Activated CD8-positive, alpha-beta T cell treated with anti-CD3 and anti-CD28 coated beads for 36 hours (primary cell): Measurements from ENCODE around the gene SH3D21. TPM values are rescaled to one million over a fixed set of nuclear protein-coding genes. Genes with fewer than 3 reads are reported as not detected.

ENCODE experiments used
- ATAC-seq: fragments of 200-7000 bp; cut with Tn5 transposase; one replicate; pipeline ENCODE4 v1.10.0; 2021; ENCODE audit warnings: mild to moderate bottlenecking, moderate library complexity
- CTCF ChIA-PET: fragments of 350-600 bp; sonication (Branson Sonifier 250); formaldehyde crosslinking; loops from one replicate; lab custom pipeline; 2021; ENCODE audit warnings: antibody characterized with exemption; lab: Charles Lee
- POLR2A ChIA-PET: fragments of 350-600 bp; sonication (Branson Sonifier 250); formaldehyde crosslinking; loops from one replicate; lab custom pipeline; 2021; ENCODE audit warnings: antibody characterized with exemption; lab: Charles Lee
- DNase-seq: peaks from one replicate; pipeline ENCODE4 v3.0.0-alpha.2; 2020
- H3K27ac Mint-ChIP-seq: one replicate; pipeline ENCODE4 v1.8.0; 2021; ENCODE audit warnings: mild to moderate bottlenecking, mixed read lengths
- H3K27me3 Mint-ChIP-seq: one replicate; pipeline ENCODE4 v1.8.0; 2021; ENCODE audit warnings: mixed read lengths
- H3K36me3 Mint-ChIP-seq: one replicate; pipeline ENCODE4 v1.8.0; 2021; ENCODE audit warnings: low read depth, mixed read lengths
- H3K4me1 Mint-ChIP-seq: one replicate; pipeline ENCODE4 v1.8.0; 2021; ENCODE audit warnings: low read depth, mixed read lengths
- H3K4me3 Mint-ChIP-seq: one replicate; pipeline ENCODE4 v1.8.0; 2021; ENCODE audit warnings: mild to moderate bottlenecking, moderate library complexity, mixed read lengths
- H3K9me3 Mint-ChIP-seq: one replicate; pipeline ENCODE4 v1.8.0; 2021; ENCODE audit warnings: mixed read lengths
- intact Hi-C: fragments of 100-400 bp; cut with micrococcal nuclease; formaldehyde crosslinking; loops from one replicate; pipeline ENCODE4 v1.10.0; 2022
- total RNA-seq, 2 experiments: library from RNA; stranded (reverse); gene quantifications; one replicate each; pipeline ENCODE4 v1.2.3, GENCODE V29; 2021
- TF ChIP-seq, protein P1 (sequence below): fragments of 200-600 bp; IDR thresholded peaks from one replicate; pipeline ENCODE4 v1.8.0; 2022; ENCODE audit warnings: antibody characterized with exemption, mild to moderate bottlenecking

Gene SH3D21
- total RNA-seq, 2 experiments from 2014 or later = 17.8 to 21.0 TPM

- peaks cover 30% of the 10 kb centered on the region for H3K36me3 Mint-ChIP-seq
- POLR2A ChIA-PET = no interaction called here
- DNase-seq (no peak), ATAC-seq (no peak)
- TF ChIP-seq, protein P1, sequence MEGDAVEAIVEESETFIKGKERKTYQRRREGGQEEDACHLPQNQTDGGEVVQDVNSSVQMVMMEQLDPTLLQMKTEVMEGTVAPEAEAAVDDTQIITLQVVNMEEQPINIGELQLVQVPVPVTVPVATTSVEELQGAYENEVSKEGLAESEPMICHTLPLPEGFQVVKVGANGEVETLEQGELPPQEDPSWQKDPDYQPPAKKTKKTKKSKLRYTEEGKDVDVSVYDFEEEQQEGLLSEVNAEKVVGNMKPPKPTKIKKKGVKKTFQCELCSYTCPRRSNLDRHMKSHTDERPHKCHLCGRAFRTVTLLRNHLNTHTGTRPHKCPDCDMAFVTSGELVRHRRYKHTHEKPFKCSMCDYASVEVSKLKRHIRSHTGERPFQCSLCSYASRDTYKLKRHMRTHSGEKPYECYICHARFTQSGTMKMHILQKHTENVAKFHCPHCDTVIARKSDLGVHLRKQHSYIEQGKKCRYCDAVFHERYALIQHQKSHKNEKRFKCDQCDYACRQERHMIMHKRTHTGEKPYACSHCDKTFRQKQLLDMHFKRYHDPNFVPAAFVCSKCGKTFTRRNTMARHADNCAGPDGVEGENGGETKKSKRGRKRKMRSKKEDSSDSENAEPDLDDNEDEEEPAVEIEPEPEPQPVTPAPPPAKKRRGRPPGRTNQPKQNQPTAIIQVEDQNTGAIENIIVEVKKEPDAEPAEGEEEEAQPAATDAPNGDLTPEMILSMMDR = no peak
- CTCF ChIA-PET = interaction anchor here (0.6 to 2.1 kb wide), 5 partner anchors 12 to 119 kb away, joined by 3 to 7 read pairs (median 5); partner anchors contain the start of gene TRAPPC3
- no peaks in the 10 kb centered on the region for H3K9me3 Mint-ChIP-seq
- H3K27ac Mint-ChIP-seq = no peak overlapping the region
- H3K27me3 Mint-ChIP-seq = no peaks in the 10 kb centered on the region
- peaks cover 20% of the 10 kb centered on the region for H3K4me1 Mint-ChIP-seq
- intact Hi-C loops = no loop called here
- no peak overlapping the region for H3K4me3 Mint-ChIP-seq
Observed at GRCh38 chr1:36268981-36269380, 37.2 kb upstream of the SH3D21 start.

- CTCF ChIA-PET = interaction anchor here (0.6 to 2.1 kb wide), 5 partner anchors 11 to 120 kb away, joined by 3 to 7 read pairs (median 5); partner anchors contain the start of gene TRAPPC3
- intact Hi-C loops = no loop called here
- no peak overlapping the region for H3K27ac Mint-ChIP-seq
Observed at GRCh38 chr1:36269408-36269838, 36.7 kb upstream of the SH3D21 start.

GRCh38 chr1:36273024-36273423 lies 33.1 kb upstream of the SH3D21 start:
- CTCF ChIA-PET = interaction anchor here (1.0 to 1.3 kb wide), 2 partner anchors 13 to 20 kb away, joined by 3 to 6 read pairs; no protein-coding TSS in a partner anchor

More at GRCh38 chr1:36269408-36269838, 36.7 kb upstream of the SH3D21 start:
- peaks cover 16% of the 10 kb centered on the region for H3K4me1 Mint-ChIP-seq
- ATAC-seq (no peak), DNase-seq (no peak)
- no peak overlapping the region for H3K4me3 Mint-ChIP-seq
- no peaks in the 10 kb centered on the region for H3K9me3 Mint-ChIP-seq
- peaks cover 34% of the 10 kb centered on the region for H3K36me3 Mint-ChIP-seq
- POLR2A ChIA-PET = interaction anchor here (0.6 to 0.7 kb wide), 2 partner anchors 11 to 444 kb away, joined by 3 read pairs; no protein-coding TSS in a partner anchor
- no peaks in the 10 kb centered on the region for H3K27me3 Mint-ChIP-seq
- TF ChIP-seq, protein P1 = no peak

GRCh38 chr1:36274201-36274600 lies 32.0 kb upstream of the SH3D21 start:
- ChIA-PET POLR2A (no interaction called here), CTCF (interaction anchor here (1.0 to 1.3 kb wide), 2 partner anchors 12 to 21 kb away, joined by 3 to 6 read pairs; no protein-coding TSS in a partner anchor)
- Mint-ChIP-seq H3K4me1 (peaks cover 12% of the 10 kb centered on the region), H3K27ac (no peak overlapping the region), H3K36me3 (peaks cover 25% of the 10 kb centered on the region), H3K4me3 (no peak overlapping the region), H3K9me3 (no peaks in the 10 kb centered on the region), H3K27me3 (no peaks in the 10 kb centered on the region)
- intact Hi-C loops = no loop called here
- DNase-seq = no peak
- ATAC-seq = no peak
- TF ChIP-seq, protein P1 = no peak

More at GRCh38 chr1:36273024-36273423, 33.1 kb upstream of the SH3D21 start:
- no peak for ATAC-seq
- H3K36me3 Mint-ChIP-seq = peaks cover 31% of the 10 kb centered on the region
- peaks cover 10% of the 10 kb centered on the region for H3K4me1 Mint-ChIP-seq
- no peak overlapping the region for H3K4me3 Mint-ChIP-seq
- POLR2A ChIA-PET = no interaction called here
- DNase-seq = no peak
- intact Hi-C loops = no loop called here
- H3K27me3 Mint-ChIP-seq = no peaks in the 10 kb centered on the region
- TF ChIP-seq, protein P1 = no peak
- peak overlapping the region; percentile 12 for H3K27ac Mint-ChIP-seq
- no peaks in the 10 kb centered on the region for H3K9me3 Mint-ChIP-seq

- POLR2A ChIA-PET = no interaction called here
- Mint-ChIP-seq H3K4me1 (peaks cover 30% of the 10 kb centered on the region), H3K4me3 (no peak overlapping the region)
Observed at GRCh38 chr1:36276688-36277087, 29.5 kb upstream of the SH3D21 start.

More at GRCh38 chr1:36276688-36277087, 29.5 kb upstream of the SH3D21 start:
- no peak for DNase-seq
- Mint-ChIP-seq H3K27me3 (no peaks in the 10 kb centered on the region), H3K27ac (no peak overlapping the region), H3K36me3 (peaks cover 19% of the 10 kb centered on the region), H3K9me3 (no peaks in the 10 kb centered on the region)
- intact Hi-C loops = no loop called here
- CTCF ChIA-PET = interaction anchor here (1.1 kb wide), 1 partner anchor 127 kb away, joined by 4 read pairs; no protein-coding TSS in a partner anchor
- no peak for ATAC-seq
- TF ChIP-seq, protein P1 = no peak
